ENCODE results near the gene C12orf57. TPM values are rescaled to one million over a fixed set of nuclear protein-coding genes. Genes with fewer than 3 reads are reported as not detected.

The C12orf57 gene
- total RNA-seq, 1 donor from 2014 or later: 197 TPM

- H3K4me1 ChIP-seq: peaks cover 66% of the 10 kb centered on the region
- TF ChIP-seq, protein P1, sequence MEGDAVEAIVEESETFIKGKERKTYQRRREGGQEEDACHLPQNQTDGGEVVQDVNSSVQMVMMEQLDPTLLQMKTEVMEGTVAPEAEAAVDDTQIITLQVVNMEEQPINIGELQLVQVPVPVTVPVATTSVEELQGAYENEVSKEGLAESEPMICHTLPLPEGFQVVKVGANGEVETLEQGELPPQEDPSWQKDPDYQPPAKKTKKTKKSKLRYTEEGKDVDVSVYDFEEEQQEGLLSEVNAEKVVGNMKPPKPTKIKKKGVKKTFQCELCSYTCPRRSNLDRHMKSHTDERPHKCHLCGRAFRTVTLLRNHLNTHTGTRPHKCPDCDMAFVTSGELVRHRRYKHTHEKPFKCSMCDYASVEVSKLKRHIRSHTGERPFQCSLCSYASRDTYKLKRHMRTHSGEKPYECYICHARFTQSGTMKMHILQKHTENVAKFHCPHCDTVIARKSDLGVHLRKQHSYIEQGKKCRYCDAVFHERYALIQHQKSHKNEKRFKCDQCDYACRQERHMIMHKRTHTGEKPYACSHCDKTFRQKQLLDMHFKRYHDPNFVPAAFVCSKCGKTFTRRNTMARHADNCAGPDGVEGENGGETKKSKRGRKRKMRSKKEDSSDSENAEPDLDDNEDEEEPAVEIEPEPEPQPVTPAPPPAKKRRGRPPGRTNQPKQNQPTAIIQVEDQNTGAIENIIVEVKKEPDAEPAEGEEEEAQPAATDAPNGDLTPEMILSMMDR (IDR thresholded peaks at IDR 0.05): peak; percentile 42
- intact Hi-C loops (cut with DNase I): loop anchor here (10.0 kb wide), 1 partner anchor 153 kb away; no protein-coding TSS in a partner anchor
- peaks cover 17% of the 10 kb centered on the region for H3K36me3 ChIP-seq
- DNase-seq: peak; percentile 89
- ATAC-seq: peak; percentile 56
- peak overlapping the region; percentile 94 for H3K27ac ChIP-seq
- H3K4me3 ChIP-seq: peak overlapping the region; percentile 46
- no peaks in the 10 kb centered on the region for H3K27me3 ChIP-seq
- H3K9me3 ChIP-seq: no peaks in the 10 kb centered on the region
Measured at GRCh38 chr12:6961695-6962284, 18.0 kb downstream of the C12orf57 start.

DNA sequence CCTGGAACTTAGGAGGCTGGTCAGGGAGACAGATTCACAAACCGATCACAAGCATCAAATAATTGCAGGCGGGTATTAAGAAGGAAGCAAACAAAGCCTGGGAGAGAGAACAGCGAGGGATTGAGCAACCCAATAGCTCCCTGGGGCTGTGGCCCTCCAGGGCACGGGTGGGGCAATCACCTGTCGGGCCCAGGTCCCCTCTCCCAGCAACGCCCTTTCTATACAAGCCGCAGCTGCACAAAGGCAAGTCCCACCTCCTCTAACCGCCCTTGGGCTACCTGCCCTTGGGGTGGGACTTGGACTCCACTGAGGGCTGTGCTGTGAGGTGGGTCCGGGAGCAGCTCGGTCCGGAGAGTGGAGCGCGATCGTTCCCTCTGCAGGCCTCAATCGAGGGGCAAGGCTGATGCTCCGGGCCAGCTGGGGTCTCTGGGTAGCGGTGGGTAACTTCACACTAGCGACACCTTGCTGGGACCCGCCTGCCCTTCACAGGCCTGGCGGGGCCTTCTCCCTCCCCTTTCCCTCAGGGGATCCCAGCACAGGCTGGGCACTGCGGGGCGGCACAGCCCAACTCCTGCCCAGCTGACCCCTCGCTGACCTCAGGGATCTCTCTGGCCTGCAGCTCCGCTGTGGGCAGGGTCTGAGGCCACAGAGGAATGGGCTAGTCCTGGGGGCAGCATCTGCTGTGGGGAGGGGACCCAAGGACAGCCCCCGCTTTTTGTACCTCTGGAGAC lies 18.6 kb downstream of the C12orf57 start:
- TF ChIP-seq, protein P1 (IDR thresholded peaks at IDR 0.05): no peak
- peak; percentile 61 for ATAC-seq
- Histone ChIP-seq H3K27ac (peak overlapping the region; percentile 94), H3K9me3 (no peaks in the 10 kb centered on the region), H3K4me3 (peak overlapping the region; percentile 46), H3K27me3 (no peaks in the 10 kb centered on the region), H3K36me3 (peaks cover 24% of the 10 kb centered on the region), H3K4me1 (peaks cover 59% of the 10 kb centered on the region)
- intact Hi-C loops (cut with DNase I): loop anchor here (10.0 kb wide), 1 partner anchor 152 kb away; no protein-coding TSS in a partner anchor
- DNase-seq: peak; percentile 88

GRCh38 chr12:6963016-6963731 lies 19.4 kb downstream of the C12orf57 start:
- peaks cover 53% of the 10 kb centered on the region for H3K4me1 ChIP-seq
- peak; percentile 80 for ATAC-seq

GRCh38 chr12:6963791-6964413 lies 20.1 kb downstream of the C12orf57 start:
- TF ChIP-seq, protein P1 (IDR thresholded peaks at IDR 0.05): no peak
- DNase-seq (peak; percentile 69), ATAC-seq (no peak)
- H3K4me3 ChIP-seq: peak overlapping the region; percentile 46
- H3K27me3 ChIP-seq: no peaks in the 10 kb centered on the region
- H3K4me1 ChIP-seq: peaks cover 51% of the 10 kb centered on the region
- H3K9me3 ChIP-seq: no peaks in the 10 kb centered on the region
- intact Hi-C loops (cut with DNase I): loop anchor here (10.0 kb wide), 1 partner anchor 151 kb away; no protein-coding TSS in a partner anchor
- peak overlapping the region; percentile 94 for H3K27ac ChIP-seq
- peaks cover 38% of the 10 kb centered on the region for H3K36me3 ChIP-seq

More at GRCh38 chr12:6963016-6963731, 19.4 kb downstream of the C12orf57 start:
- H3K36me3 ChIP-seq: peaks cover 31% of the 10 kb centered on the region
- peak overlapping the region; percentile 94 for H3K27ac ChIP-seq
- H3K9me3 ChIP-seq: no peaks in the 10 kb centered on the region
- DNase-seq: peak; percentile 96
- peak overlapping the region; percentile 46 for H3K4me3 ChIP-seq
- TF ChIP-seq, protein P1 (IDR thresholded peaks at IDR 0.05): no peak
- intact Hi-C loops (cut with DNase I): loop anchor here (10.0 kb wide), 1 partner anchor 152 kb away; no protein-coding TSS in a partner anchor
- no peaks in the 10 kb centered on the region for H3K27me3 ChIP-seq

DNA sequence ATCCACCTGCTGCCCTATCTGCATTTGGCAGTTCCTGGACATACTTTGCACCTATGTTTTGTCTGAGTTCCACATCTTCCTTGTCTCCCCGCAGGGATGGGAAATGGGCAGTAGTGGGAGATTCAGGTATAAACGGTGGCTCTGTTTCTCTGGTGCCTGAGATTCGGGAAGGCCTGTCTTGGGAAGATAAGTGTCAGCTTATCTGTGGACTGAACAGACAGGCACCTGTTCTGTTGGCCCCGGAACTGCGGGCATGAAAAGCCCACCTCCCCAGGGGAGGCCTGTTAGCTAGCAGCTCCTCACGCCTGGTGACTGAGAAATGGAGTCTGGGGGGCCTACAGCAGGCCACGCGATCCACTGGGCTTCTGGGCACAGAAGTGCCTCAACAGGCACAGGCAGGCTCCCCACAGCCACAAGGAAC lies 20.8 kb downstream of the C12orf57 start:
- Histone ChIP-seq H3K9me3 (no peaks in the 10 kb centered on the region), H3K4me1 (peaks cover 51% of the 10 kb centered on the region), H3K27ac (peak overlapping the region; percentile 67), H3K4me3 (peak overlapping the region; percentile 46), H3K27me3 (no peaks in the 10 kb centered on the region), H3K36me3 (peaks cover 42% of the 10 kb centered on the region)
- intact Hi-C loops (cut with DNase I): loop anchor here (10.0 kb wide), 1 partner anchor 150 kb away; no protein-coding TSS in a partner anchor
- ATAC-seq (no peak), DNase-seq (no peak)
- TF ChIP-seq, protein P1 (IDR thresholded peaks at IDR 0.05): no peak

All from upper lobe of right lung (tissue), 1 donor.